ENCODE data around the gene GALNT15. TPM values are rescaled to one million over a fixed set of nuclear protein-coding genes. Genes with fewer than 3 reads are reported as not detected.
A peak's percentile ranks its signal among the peaks of the same experiment; 100 is the strongest.

Gene GALNT15
- polyA plus RNA-seq, 1 experiment = 5.4 TPM

DNA sequence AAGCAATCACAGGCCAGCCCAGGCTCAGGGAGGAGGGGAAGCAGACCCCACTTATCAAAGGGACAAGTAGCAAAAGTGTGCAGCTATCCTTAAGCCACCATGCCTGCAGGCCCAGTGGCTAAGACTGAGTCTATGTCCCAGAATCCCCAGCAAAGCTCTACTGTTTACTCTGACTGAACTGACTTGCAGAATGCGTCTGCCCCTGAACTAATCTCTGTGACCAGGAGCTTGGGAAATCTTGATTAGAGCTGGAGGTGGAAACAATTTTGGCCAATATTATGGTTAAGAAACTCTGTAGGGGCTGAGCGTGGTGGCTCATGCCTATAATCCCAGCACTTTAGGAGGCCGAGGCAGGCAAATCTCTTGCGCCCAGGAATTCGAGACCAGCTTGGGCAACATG is 67.7 kb downstream of the GALNT15 start:
- no peaks in the 10 kb centered on the region for H3K27me3 ChIP-seq (ENCODE audit: control insufficient read depth, insufficient read depth, low read length)
- no peak for DNase-seq (ENCODE audit: low read depth)
- no peaks in the 10 kb centered on the region for H3K36me3 ChIP-seq (ENCODE audit: control insufficient read depth, insufficient read depth, low read length)
- ChIA-PET POLR2A (no interaction called here), CTCF (interaction anchor here (0.6 to 3.0 kb wide), 7 partner anchors 38 to 1073 kb away, joined by 3 to 24 read pairs (median 4); no protein-coding TSS in a partner anchor)
- TF ChIP-seq, protein P1, sequence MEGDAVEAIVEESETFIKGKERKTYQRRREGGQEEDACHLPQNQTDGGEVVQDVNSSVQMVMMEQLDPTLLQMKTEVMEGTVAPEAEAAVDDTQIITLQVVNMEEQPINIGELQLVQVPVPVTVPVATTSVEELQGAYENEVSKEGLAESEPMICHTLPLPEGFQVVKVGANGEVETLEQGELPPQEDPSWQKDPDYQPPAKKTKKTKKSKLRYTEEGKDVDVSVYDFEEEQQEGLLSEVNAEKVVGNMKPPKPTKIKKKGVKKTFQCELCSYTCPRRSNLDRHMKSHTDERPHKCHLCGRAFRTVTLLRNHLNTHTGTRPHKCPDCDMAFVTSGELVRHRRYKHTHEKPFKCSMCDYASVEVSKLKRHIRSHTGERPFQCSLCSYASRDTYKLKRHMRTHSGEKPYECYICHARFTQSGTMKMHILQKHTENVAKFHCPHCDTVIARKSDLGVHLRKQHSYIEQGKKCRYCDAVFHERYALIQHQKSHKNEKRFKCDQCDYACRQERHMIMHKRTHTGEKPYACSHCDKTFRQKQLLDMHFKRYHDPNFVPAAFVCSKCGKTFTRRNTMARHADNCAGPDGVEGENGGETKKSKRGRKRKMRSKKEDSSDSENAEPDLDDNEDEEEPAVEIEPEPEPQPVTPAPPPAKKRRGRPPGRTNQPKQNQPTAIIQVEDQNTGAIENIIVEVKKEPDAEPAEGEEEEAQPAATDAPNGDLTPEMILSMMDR (IDR thresholded peaks at IDR 0.05; ENCODE audit: insufficient read depth, low read depth, low read length) = no peak
- no peak overlapping the region for H3K4me3 ChIP-seq (ENCODE audit: low read depth, low read length)

DNA sequence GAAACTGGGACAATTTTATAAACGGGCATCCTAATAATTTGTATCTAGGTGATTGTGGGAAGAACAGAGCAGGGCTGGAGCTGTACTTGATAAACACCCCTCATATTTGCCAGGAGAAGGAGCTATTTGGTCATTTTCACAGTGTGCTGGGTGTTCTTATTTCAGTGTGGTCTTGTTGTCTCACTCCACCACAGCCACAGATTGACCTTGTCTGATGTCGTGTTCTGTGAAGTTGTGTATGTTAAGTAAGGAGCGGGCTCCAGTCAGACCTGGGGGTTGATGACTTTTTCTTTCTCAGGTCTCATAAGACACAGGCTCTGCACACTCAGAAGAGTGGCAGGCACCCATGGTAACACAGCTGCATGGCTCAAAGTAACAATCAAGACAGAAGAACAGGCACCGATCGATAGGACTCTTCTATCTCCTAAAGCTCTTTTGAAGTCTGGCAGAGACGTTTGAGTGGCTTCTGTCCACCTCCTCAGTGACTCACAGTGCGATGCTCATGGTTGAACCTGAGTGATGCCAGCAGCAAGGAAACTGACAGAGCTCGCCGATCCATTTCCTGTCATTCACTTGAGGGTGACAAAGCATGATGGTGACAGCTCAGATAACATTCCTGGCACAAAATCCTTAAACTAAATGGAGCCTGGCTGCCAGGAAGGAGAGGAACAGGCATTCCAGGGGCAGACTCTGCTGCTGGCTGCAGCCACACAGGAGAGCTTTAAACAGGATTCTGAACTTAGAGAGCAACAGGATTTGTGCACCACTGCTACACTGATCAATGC is 69.4 kb downstream of the GALNT15 start:
- H3K27me3 ChIP-seq (ENCODE audit: control insufficient read depth, insufficient read depth, low read length) = no peaks in the 10 kb centered on the region
- TF ChIP-seq, protein P1 (IDR thresholded peaks at IDR 0.05; ENCODE audit: insufficient read depth, low read depth, low read length) = no peak
- ChIA-PET CTCF (interaction anchor here (0.6 to 2.8 kb wide), 14 partner anchors 8 to 432 kb away, joined by 3 to 24 read pairs (median 4); no protein-coding TSS in a partner anchor), POLR2A (no interaction called here)
- H3K4me3 ChIP-seq (ENCODE audit: low read depth, low read length) = no peak overlapping the region
- DNase-seq (ENCODE audit: low read depth) = no peak
- no peaks in the 10 kb centered on the region for H3K36me3 ChIP-seq (ENCODE audit: control insufficient read depth, insufficient read depth, low read length)

DNA sequence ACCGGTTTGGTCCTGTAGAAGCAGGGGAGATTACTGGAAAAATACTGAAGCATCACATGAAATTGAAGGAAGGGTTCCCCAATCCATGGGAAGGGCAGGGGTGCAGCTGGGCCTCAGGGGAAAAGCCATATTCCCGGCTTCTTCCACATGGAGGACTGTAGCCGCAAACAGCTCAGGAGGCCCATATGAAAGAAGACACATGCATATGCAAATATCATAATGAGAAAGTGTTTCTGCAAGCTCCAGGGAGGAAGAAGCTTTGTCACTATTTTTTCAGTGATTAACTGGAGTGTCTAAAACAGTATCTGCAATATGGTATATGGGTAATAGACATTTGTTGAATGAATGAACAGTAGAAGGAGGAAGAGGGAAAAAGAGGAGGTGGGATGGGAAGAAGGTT is 71.1 kb downstream of the GALNT15 start:
- no peaks in the 10 kb centered on the region for H3K27me3 ChIP-seq (ENCODE audit: control insufficient read depth, insufficient read depth, low read length)
- TF ChIP-seq, protein P1 (IDR thresholded peaks at IDR 0.05; ENCODE audit: insufficient read depth, low read depth, low read length) = no peak
- no peak for DNase-seq (ENCODE audit: low read depth)
- H3K36me3 ChIP-seq (ENCODE audit: control insufficient read depth, insufficient read depth, low read length) = no peaks in the 10 kb centered on the region
- CTCF ChIA-PET = interaction anchor here (0.8 to 1.4 kb wide), 4 partner anchors 66 to 200 kb away, joined by 3 to 8 read pairs (median 4); no protein-coding TSS in a partner anchor
- POLR2A ChIA-PET = no interaction called here
- no peak overlapping the region for H3K4me3 ChIP-seq (ENCODE audit: low read depth, low read length)

DNA sequence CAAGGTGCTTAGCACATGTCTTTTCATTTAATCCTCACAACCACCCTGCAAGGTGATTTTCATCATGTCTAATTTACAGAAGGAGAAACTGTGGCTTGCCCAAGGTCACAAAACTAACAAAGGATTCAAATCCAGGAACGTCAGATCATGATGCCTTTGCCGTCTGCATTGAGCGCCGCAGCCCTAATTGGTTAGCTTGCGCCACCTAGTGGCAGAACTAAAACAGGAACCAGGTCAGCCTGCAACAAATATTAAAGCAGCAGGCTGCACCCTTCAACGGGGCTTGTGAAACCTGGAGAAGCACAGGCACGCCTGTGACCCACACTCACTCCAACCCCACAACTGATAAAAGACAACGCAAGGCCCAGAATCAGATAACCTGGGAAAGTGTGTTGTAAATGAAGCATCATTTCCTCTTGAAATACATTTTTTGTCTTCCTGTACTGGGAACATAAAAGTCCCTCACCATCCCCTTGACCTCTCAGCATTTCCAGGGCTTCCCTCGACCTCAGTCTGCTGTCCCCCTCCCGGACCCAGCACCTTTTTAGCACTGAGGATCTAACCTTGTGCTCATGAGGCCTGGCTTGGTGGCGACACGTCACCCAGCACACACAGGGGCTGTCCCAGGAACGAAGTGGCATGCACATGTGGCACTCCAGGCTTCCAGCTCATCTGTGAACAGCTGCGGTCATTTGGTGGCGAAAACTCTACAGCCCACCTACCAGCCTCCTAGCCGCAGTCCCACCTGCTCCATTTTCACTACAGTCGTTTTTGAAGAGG is 73.0 kb downstream of the GALNT15 start:
- TF ChIP-seq, protein P1 (IDR thresholded peaks at IDR 0.05; ENCODE audit: insufficient read depth, low read depth, low read length) = peak; percentile 90
- CTCF ChIA-PET = interaction anchor here (0.6 to 2.5 kb wide), 18 partner anchors 11 to 1045 kb away, joined by 3 to 26 read pairs (median 4); partner anchors contain the start of genes DPH3, GALNT15 and OXNAD1
- POLR2A ChIA-PET = no interaction called here
- no peaks in the 10 kb centered on the region for H3K27me3 ChIP-seq (ENCODE audit: control insufficient read depth, insufficient read depth, low read length)
- H3K4me3 ChIP-seq (ENCODE audit: low read depth, low read length) = no peak overlapping the region
- H3K36me3 ChIP-seq (ENCODE audit: control insufficient read depth, insufficient read depth, low read length) = no peaks in the 10 kb centered on the region
- DNase-seq (ENCODE audit: low read depth) = peak; percentile 14

DNA sequence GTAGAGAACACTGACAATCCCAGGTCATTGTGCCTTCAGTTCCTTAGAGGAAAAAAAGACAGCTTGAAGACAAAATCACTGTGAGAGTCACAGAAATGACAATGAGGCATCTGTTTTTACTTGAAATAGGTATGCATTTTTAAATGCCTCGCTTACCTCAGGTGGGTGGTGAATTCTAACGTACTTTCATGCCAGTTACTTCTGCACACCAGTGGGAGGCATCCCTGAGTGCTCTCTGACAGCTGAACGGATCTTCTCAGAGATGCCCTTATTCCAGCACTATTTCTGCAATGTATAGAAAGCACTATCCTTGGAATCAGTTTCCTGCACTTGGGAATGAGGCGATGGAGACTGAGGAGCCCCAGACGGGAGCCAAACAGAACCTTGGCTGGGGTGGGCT is 74.1 kb downstream of the GALNT15 start:
- TF ChIP-seq, protein P1 (IDR thresholded peaks at IDR 0.05; ENCODE audit: insufficient read depth, low read depth, low read length) = no peak
- Histone ChIP-seq H3K27me3 (ENCODE audit: control insufficient read depth, insufficient read depth, low read length) (no peaks in the 10 kb centered on the region), H3K4me3 (ENCODE audit: low read depth, low read length) (no peak overlapping the region), H3K36me3 (ENCODE audit: control insufficient read depth, insufficient read depth, low read length) (no peaks in the 10 kb centered on the region)
- CTCF ChIA-PET = interaction anchor here (0.6 to 2.5 kb wide), 17 partner anchors 9 to 1046 kb away, joined by 3 to 26 read pairs (median 3); partner anchors contain the start of genes DPH3, GALNT15 and OXNAD1
- POLR2A ChIA-PET = no interaction called here
- no peak for DNase-seq (ENCODE audit: low read depth)

All from BJ (cell line).